Activated CD8-positive, alpha-beta T cell treated with anti-CD3 and anti-CD28 coated beads for 36 hours (primary cell): ENCODE data around the gene LARGE1. TPM values are rescaled to one million over a fixed set of nuclear protein-coding genes. Genes with fewer than 3 reads are reported as not detected.

Experiments
- ATAC-seq: fragments of 200-7000 bp; cut with Tn5 transposase; one replicate; pipeline ENCODE4 v1.10.0; 2021; ENCODE audit warnings: mild to moderate bottlenecking, moderate library complexity
- CTCF ChIA-PET: fragments of 350-600 bp; sonication (Branson Sonifier 250); formaldehyde crosslinking; loops from one replicate; lab custom pipeline; 2021; ENCODE audit warnings: antibody characterized with exemption; lab: Charles Lee
- POLR2A ChIA-PET: fragments of 350-600 bp; sonication (Branson Sonifier 250); formaldehyde crosslinking; loops from one replicate; lab custom pipeline; 2021; ENCODE audit warnings: antibody characterized with exemption; lab: Charles Lee
- DNase-seq: peaks from one replicate; pipeline ENCODE4 v3.0.0-alpha.2; 2020
- H3K27ac Mint-ChIP-seq: one replicate; pipeline ENCODE4 v1.8.0; 2021; ENCODE audit warnings: mild to moderate bottlenecking, mixed read lengths
- H3K27me3 Mint-ChIP-seq: one replicate; pipeline ENCODE4 v1.8.0; 2021; ENCODE audit warnings: mixed read lengths
- H3K36me3 Mint-ChIP-seq: one replicate; pipeline ENCODE4 v1.8.0; 2021; ENCODE audit warnings: low read depth, mixed read lengths
- H3K4me1 Mint-ChIP-seq: one replicate; pipeline ENCODE4 v1.8.0; 2021; ENCODE audit warnings: low read depth, mixed read lengths
- H3K4me3 Mint-ChIP-seq: one replicate; pipeline ENCODE4 v1.8.0; 2021; ENCODE audit warnings: mild to moderate bottlenecking, moderate library complexity, mixed read lengths
- H3K9me3 Mint-ChIP-seq: one replicate; pipeline ENCODE4 v1.8.0; 2021; ENCODE audit warnings: mixed read lengths
- CTCF ChIP-seq: fragments of 200-600 bp; IDR thresholded peaks from one replicate; pipeline ENCODE4 v1.8.0; 2022; ENCODE audit warnings: antibody characterized with exemption, mild to moderate bottlenecking
- intact Hi-C: fragments of 100-400 bp; cut with micrococcal nuclease; formaldehyde crosslinking; loops from one replicate; pipeline ENCODE4 v1.10.0; 2022
- total RNA-seq, 2 experiments: library from RNA; stranded (reverse); gene quantifications; one replicate each; pipeline ENCODE4 v1.2.3, GENCODE V29; 2021

The LARGE1 gene
- total RNA-seq, 2 experiments from 2014 or later: 0.31 to 0.32 TPM

- Mint-ChIP-seq H3K36me3 (no peaks in the 10 kb centered on the region), H3K4me1 (no peaks in the 10 kb centered on the region), H3K4me3 (no peak overlapping the region), H3K27ac (no peak overlapping the region), H3K27me3 (no peaks in the 10 kb centered on the region), H3K9me3 (peaks cover 14% of the 10 kb centered on the region)
- DNase-seq (no peak), ATAC-seq (no peak)
- POLR2A ChIA-PET: no interaction called here
- CTCF ChIA-PET: no interaction called here
- intact Hi-C loops: no loop called here
- no peak for TF ChIP-seq CTCF
Measured at GRCh38 chr22:33657670-33658069, 262.6 kb downstream of the LARGE1 start.

GRCh38 chr22:33656808-33657628, 263.3 kb downstream of the LARGE1 start:
- ChIA-PET POLR2A (no interaction called here), CTCF (no interaction called here)
- H3K4me1 Mint-ChIP-seq: no peaks in the 10 kb centered on the region
- H3K9me3 Mint-ChIP-seq: peaks cover 14% of the 10 kb centered on the region
- ATAC-seq (no peak), DNase-seq (no peak)
- no peak for TF ChIP-seq CTCF
- H3K36me3 Mint-ChIP-seq: no peaks in the 10 kb centered on the region
- H3K27me3 Mint-ChIP-seq: no peaks in the 10 kb centered on the region
- intact Hi-C loops: no loop called here
- H3K27ac Mint-ChIP-seq: no peak overlapping the region
- no peak overlapping the region for H3K4me3 Mint-ChIP-seq

- peaks cover 17% of the 10 kb centered on the region for H3K9me3 Mint-ChIP-seq
- H3K4me1 Mint-ChIP-seq: no peaks in the 10 kb centered on the region
- no peaks in the 10 kb centered on the region for H3K36me3 Mint-ChIP-seq
- DNase-seq: no peak
- ChIA-PET POLR2A (no interaction called here), CTCF (no interaction called here)
- no peak overlapping the region for H3K4me3 Mint-ChIP-seq
- no peak for TF ChIP-seq CTCF
- intact Hi-C loops: no loop called here
- H3K27ac Mint-ChIP-seq: no peak overlapping the region
- ATAC-seq: no peak
- H3K27me3 Mint-ChIP-seq: no peaks in the 10 kb centered on the region
Measured at GRCh38 chr22:33654173-33654895, 265.9 kb downstream of the LARGE1 start.

- no peak for TF ChIP-seq CTCF
- intact Hi-C loops: no loop called here
- H3K9me3 Mint-ChIP-seq: peaks cover 17% of the 10 kb centered on the region
- no peaks in the 10 kb centered on the region for H3K27me3 Mint-ChIP-seq
- H3K4me1 Mint-ChIP-seq: no peaks in the 10 kb centered on the region
- no peak for ATAC-seq
- POLR2A ChIA-PET: no interaction called here
- no peaks in the 10 kb centered on the region for H3K36me3 Mint-ChIP-seq
- no peak overlapping the region for H3K4me3 Mint-ChIP-seq
- CTCF ChIA-PET: no interaction called here
- no peak overlapping the region for H3K27ac Mint-ChIP-seq
- DNase-seq: no peak
Measured at GRCh38 chr22:33653532-33654063, 266.7 kb downstream of the LARGE1 start.

DNA sequence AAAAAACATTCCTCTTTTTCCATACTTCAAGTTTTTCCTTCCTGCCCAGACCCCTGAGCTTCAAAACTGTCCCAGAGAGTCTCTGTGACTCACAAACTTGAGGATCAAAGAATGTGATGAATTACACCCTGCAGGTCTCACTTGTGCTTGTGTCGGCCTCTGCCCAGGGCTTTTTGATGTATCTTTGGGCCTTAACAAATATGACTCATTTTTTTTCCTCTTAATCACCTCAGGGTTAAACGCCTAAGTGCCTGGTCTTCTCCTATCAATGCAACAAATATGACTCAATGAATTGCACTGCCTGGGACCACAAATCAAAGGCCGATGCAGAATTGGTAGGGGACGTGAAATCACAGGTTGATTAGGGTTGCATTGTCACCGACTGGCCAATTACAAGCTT, 267.7 kb downstream of the LARGE1 start:
- ATAC-seq (no peak), DNase-seq (no peak)
- POLR2A ChIA-PET: no interaction called here
- no peak for TF ChIP-seq CTCF
- no peaks in the 10 kb centered on the region for H3K4me1 Mint-ChIP-seq
- H3K9me3 Mint-ChIP-seq: peaks cover 17% of the 10 kb centered on the region
- no peak overlapping the region for H3K4me3 Mint-ChIP-seq
- intact Hi-C loops: no loop called here
- H3K27me3 Mint-ChIP-seq: no peaks in the 10 kb centered on the region
- CTCF ChIA-PET: no interaction called here
- H3K27ac Mint-ChIP-seq: no peak overlapping the region
- H3K36me3 Mint-ChIP-seq: no peaks in the 10 kb centered on the region
